CD4-positive, alpha-beta T cell treated with Interleukin-6 for 4 hours (primary cell): ENCODE results near the gene PLK1.
"Not testable (repeated sequence)": the region's sequence is repeated elsewhere in the genome, so short reads cannot be mapped to it uniquely, and the experiment has no call there.

Experiments
- DNase-seq: peaks from one replicate; pipeline ENCODE4 v3.0.0-alpha.2; 2020; ENCODE audit warnings: mixed read lengths

Gene PLK1

GRCh38 chr16:23711785-23712184 lies 33.1 kb downstream of the PLK1 start:
- no peak for DNase-seq

- DNase-seq: no peak
These were observed 34.3 kb downstream of the PLK1 start, which contains the start of gene ERN2 for GRCh38 chr16:23712976-23713375. Gene ERN2, minus strand, starts transcription at chr16:23713222. Its CDS starts 35 bp downstream, at chr16:23713187.

- no peak for DNase-seq
These were observed 37.8 kb downstream of the PLK1 start for GRCh38 chr16:23716484-23716883.

- not testable (repeated sequence) for DNase-seq
These were observed 44.0 kb downstream of the PLK1 start for GRCh38 chr16:23722613-23723240.

- no peak for DNase-seq
These were observed 45.6 kb downstream of the PLK1 start for GRCh38 chr16:23724096-23724784.

GRCh38 chr16:23724785-23725131 lies 46.1 kb downstream of the PLK1 start:
- DNase-seq: no peak

- no peak for DNase-seq
These were observed 48.0 kb downstream of the PLK1 start for GRCh38 chr16:23726710-23727109.

- DNase-seq: no peak
These were observed 49.4 kb downstream of the PLK1 start for GRCh38 chr16:23728112-23728477.

- DNase-seq: no peak
These were observed 51.1 kb downstream of the PLK1 start for GRCh38 chr16:23729503-23730424.

GRCh38 chr16:23734176-23734893 lies 55.6 kb downstream of the PLK1 start:
- DNase-seq: no peak

GRCh38 chr16:23737423-23738028 lies 58.8 kb downstream of the PLK1 start:
- not testable (repeated sequence) for DNase-seq

- DNase-seq: no peak
These were observed 60.8 kb downstream of the PLK1 start for GRCh38 chr16:23739516-23739915.
